Mesothelial cell of epicardium (in vitro differentiated cells): ENCODE data around the gene ARSK. TPM values are rescaled to one million over a fixed set of nuclear protein-coding genes. Genes with fewer than 3 reads are reported as not detected.
"Not testable (repeated sequence)": the region's sequence is repeated elsewhere in the genome, so short reads cannot be mapped to it uniquely, and the experiment has no call there.

Experiments used
- DNase-seq, 2 experiments: peaks; one replicate each; pipeline ENCODE4 v3.0.0; 2021; ENCODE audit warnings: low spot score in 2 of 2; ENCODE audit not compliant: unreplicated experiment in 2 of 2
- H3K27ac Mint-ChIP-seq: 2 replicates; pipeline ENCODE4 v1.8.0; 2021; ENCODE audit warnings: mixed read lengths
- H3K27me3 Mint-ChIP-seq: 2 replicates; pipeline ENCODE4 v1.8.0; 2021; ENCODE audit warnings: low read depth, mixed read lengths
- H3K36me3 Mint-ChIP-seq: 2 replicates; pipeline ENCODE4 v1.8.0; 2021; ENCODE audit warnings: mixed read lengths
- H3K4me1 Mint-ChIP-seq: 2 replicates; pipeline ENCODE4 v1.8.0; 2021; ENCODE audit warnings: mixed read lengths
- H3K4me3 Mint-ChIP-seq: 2 replicates; pipeline ENCODE4 v1.8.0; 2021; ENCODE audit warnings: mild to moderate bottlenecking, moderate library complexity, mixed read lengths
- H3K9me3 Mint-ChIP-seq: 2 replicates; pipeline ENCODE4 v1.8.0; 2021; ENCODE audit warnings: mixed read lengths
- total RNA-seq: library from RNA; stranded (reverse); gene quantifications from 3 replicates; pipeline ENCODE4 v1.2.1, GENCODE V29; 2021
- TF ChIP-seq, protein P1 (sequence below): fragments of 200-600 bp; sonication (generic); IDR thresholded peaks from one replicate; pipeline ENCODE4 v1.5.0; 2021; ENCODE audit warnings: antibody characterized with exemption; ENCODE audit not compliant: unreplicated experiment

ARSK gene
- total RNA-seq, 1 donor from 2014 or later, result 10.4 TPM

DNA sequence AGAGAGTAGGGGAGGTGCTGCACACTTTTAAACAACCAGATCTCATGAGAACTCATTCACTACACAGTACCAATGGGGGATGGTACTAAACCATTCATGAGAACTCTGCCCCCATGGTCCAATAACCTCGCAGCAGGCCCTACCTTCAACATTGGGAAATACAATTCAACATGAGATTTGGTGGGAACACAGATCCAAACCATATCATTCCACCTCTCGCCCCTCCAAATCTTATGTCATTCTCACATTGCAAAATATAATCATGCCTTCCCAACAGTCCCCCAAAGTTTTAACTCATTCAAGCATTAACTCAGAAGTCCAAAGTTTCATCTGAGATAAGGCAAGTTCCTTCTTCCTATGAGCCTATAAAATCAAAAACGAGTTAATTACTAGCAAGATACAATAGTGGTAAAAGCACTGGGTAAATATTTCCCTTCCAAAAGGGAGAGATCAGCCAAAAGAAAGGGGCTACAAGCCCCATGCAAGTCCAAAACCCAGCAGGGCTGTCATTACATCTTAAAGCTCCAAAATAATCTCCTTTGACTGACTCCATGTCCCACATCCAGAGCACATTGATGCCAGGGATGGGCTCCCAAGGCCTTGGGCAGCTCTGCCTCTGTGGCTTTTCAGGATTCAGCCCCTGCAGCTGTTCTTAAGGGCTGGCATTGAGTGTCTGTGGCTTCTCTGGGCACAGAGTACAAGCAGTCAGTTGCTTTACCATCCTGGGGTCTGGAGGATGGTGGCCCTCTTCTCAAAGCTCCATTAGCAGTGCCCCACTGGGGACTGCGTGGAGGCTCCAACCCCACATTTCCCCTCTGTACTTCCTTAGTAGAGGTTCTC is 73.3 kb downstream of the ARSK start:
- TF ChIP-seq, protein P1, sequence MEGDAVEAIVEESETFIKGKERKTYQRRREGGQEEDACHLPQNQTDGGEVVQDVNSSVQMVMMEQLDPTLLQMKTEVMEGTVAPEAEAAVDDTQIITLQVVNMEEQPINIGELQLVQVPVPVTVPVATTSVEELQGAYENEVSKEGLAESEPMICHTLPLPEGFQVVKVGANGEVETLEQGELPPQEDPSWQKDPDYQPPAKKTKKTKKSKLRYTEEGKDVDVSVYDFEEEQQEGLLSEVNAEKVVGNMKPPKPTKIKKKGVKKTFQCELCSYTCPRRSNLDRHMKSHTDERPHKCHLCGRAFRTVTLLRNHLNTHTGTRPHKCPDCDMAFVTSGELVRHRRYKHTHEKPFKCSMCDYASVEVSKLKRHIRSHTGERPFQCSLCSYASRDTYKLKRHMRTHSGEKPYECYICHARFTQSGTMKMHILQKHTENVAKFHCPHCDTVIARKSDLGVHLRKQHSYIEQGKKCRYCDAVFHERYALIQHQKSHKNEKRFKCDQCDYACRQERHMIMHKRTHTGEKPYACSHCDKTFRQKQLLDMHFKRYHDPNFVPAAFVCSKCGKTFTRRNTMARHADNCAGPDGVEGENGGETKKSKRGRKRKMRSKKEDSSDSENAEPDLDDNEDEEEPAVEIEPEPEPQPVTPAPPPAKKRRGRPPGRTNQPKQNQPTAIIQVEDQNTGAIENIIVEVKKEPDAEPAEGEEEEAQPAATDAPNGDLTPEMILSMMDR, result no peak
- no peak overlapping the region for H3K4me3 Mint-ChIP-seq
- H3K27ac Mint-ChIP-seq, result no peak overlapping the region
- H3K9me3 Mint-ChIP-seq, result peaks cover 4% of the 10 kb centered on the region
- no peaks in the 10 kb centered on the region for H3K36me3 Mint-ChIP-seq
- no peaks in the 10 kb centered on the region for H3K4me1 Mint-ChIP-seq
- H3K27me3 Mint-ChIP-seq, result peaks cover 28% of the 10 kb centered on the region
- no peak for DNase-seq

DNA sequence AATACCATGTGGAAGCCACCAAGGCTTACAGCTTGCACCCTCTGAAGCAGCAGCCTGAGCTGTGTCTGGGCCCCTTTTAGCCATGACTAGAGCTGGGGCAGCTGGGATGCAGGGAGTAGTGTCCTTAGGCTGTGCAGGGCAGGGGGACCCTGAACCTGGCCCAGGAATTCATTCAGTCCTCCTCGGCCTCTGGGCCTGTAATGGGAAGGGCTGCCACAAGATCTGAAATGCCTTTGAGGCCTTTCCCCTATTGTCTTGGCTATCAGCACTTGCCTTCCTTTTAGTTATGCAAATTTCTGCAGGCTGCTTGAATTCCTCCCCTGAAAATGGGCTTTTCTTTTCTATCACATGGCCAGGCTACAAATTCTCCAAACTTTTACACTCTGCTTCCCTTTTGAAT is 74.0 kb downstream of the ARSK start:
- Mint-ChIP-seq H3K27me3 (peaks cover 21% of the 10 kb centered on the region), H3K4me1 (no peaks in the 10 kb centered on the region), H3K36me3 (no peaks in the 10 kb centered on the region), H3K9me3 (peaks cover 4% of the 10 kb centered on the region), H3K4me3 (no peak overlapping the region), H3K27ac (no peak overlapping the region)
- DNase-seq, result no peak
- TF ChIP-seq, protein P1, result no peak

DNA sequence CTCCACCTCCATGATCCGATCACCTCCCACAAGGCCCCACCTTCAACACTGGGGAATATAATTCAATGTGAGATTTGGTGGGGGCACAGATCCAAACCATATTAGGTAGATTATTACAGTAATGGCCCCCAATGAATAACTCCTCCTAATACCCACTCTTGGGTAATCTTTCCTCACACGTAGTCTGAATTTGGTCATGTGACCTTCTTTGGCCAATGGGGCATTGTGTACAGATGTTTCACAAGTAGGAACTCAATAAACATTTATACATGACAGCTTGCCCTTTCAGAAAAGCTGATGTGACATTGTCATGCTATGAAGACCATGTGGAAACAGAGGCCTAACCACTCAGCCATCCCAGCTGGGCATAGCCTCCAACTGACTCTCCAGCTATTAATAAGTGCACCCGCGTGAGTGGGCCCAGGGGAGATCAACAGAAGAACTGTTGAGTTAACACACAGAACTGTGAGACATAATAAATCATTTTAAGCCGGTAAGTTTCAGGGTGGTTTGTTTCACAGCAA is 75.6 kb downstream of the ARSK start:
- Mint-ChIP-seq H3K9me3 (peaks cover 4% of the 10 kb centered on the region), H3K27me3 (peaks cover 11% of the 10 kb centered on the region), H3K4me3 (no peak overlapping the region), H3K36me3 (no peaks in the 10 kb centered on the region), H3K4me1 (no peaks in the 10 kb centered on the region), H3K27ac (no peak overlapping the region)
- no peak for DNase-seq
- TF ChIP-seq, protein P1, result no peak

DNA sequence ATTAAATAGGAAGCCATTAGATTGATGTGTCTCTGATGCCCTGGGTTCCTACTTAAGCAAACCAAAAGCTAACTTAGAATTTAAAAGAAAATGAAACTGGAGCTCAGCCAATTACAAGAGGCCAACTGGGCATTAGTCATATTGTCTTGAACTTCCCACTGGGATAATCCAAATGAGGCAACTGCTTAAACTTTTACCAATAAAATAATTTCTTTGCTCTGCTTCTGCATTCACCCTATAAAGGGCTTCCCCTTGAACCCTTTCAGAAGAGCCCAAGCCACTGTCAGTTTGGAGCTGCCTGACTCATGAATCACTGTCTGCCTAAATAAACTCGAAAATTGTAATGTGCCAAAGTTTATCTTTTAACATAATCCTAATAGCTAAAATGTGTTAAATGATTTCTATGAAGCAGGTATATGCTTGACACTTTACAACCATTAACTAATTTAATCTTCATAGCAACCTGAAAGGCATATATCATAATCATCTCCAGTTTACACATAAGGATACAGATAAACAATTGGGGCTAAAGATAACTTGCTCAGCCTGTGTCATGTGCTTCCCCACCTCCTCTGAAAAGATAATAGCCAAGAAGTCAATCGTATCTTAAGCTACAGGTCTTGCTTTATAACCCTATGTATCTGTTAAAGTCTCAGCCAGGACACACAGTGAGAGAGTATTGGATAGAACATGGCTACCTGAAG is 76.5 kb downstream of the ARSK start:
- peaks cover 5% of the 10 kb centered on the region for H3K27me3 Mint-ChIP-seq
- peaks cover 4% of the 10 kb centered on the region for H3K9me3 Mint-ChIP-seq
- no peaks in the 10 kb centered on the region for H3K4me1 Mint-ChIP-seq
- no peak for DNase-seq
- H3K36me3 Mint-ChIP-seq, result no peaks in the 10 kb centered on the region
- TF ChIP-seq, protein P1, result no peak
- no peak overlapping the region for H3K4me3 Mint-ChIP-seq
- no peak overlapping the region for H3K27ac Mint-ChIP-seq

DNA sequence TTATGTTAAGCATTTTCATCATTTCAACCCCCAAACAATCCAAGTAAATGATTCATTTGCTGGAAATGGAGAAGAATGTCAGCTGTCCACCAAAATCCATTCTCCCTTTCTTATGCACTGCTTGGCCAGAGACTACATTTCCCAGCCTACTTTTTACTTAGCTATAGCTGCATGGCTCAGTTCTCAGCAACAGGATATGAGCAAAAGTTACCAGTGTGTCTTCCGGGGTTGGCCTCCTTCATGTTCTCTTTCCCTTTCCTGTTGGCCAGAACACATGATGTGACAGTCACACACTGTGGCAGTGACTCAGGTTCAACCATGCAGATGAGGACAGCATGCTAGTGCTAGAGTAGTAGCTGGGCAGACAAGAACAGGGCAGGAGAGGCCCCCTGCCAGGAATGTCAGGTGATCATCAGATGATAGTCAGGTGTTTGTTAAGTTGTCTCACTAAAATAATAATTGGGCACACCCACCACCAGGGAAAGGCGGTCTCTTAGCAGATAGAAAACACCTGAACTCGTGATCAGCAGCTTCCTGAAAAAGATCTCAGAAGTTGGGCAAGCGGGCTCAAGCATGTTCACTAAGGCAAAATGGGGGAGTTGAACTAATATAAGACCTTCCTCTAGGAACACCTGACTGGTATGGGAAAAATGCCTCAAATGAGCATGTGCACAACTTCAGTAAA is 77.2 kb downstream of the ARSK start:
- no peaks in the 10 kb centered on the region for H3K36me3 Mint-ChIP-seq
- no peak for DNase-seq
- TF ChIP-seq, protein P1, result no peak
- H3K27me3 Mint-ChIP-seq, result peaks cover 3% of the 10 kb centered on the region
- no peaks in the 10 kb centered on the region for H3K4me1 Mint-ChIP-seq
- no peak overlapping the region for H3K4me3 Mint-ChIP-seq
- peaks cover 4% of the 10 kb centered on the region for H3K9me3 Mint-ChIP-seq
- no peak overlapping the region for H3K27ac Mint-ChIP-seq

DNA sequence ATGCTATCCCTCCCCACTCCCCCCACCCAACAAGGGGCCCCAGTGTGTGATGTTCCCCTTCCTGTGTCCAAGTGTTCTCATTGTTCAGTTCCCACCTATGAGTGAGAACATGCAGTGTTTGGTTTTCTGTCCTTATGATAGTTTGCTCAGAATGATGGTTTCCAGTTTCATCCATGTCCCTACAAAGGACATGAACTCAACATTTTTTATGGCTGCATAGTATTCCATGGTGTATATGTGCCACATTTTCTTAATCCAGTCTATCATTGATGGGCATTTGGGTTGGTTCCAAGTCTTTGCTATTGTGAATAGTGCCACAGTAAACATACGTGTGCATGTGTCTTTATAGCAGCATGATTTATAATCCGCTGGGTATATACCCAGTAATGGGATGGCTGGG is 78.0 kb downstream of the ARSK start:
- H3K4me3 Mint-ChIP-seq, H3K4me1 Mint-ChIP-seq, H3K36me3 Mint-ChIP-seq, H3K9me3 Mint-ChIP-seq, H3K27ac Mint-ChIP-seq, DNase-seq, H3K27me3 Mint-ChIP-seq: not testable (repeated sequence)
